ENCODE data around the gene NELL1. TPM values are rescaled to one million over a fixed set of nuclear protein-coding genes. Genes with fewer than 3 reads are reported as not detected.

Gene NELL1
- total RNA-seq, 1 experiment from 2014 or later, result 0.22 TPM

DNA sequence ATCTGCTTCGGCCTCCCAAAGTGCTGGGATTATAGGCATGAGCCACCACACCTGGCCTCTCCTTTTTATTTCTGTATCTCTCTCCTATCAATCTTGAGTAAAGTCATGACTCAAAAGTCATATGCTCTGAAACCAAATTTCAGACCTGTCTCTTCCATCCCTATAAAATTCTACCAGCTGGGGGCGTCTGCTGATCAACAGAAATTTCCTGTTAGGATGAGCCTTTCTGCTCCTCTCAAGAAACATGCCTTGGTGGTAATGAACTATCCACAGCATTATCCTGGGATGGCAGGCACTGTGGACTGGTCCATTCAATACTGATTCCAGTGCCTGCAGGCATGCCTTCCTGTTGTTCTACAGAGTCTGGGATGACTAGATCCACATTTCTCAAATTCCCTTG lies 472.6 kb downstream of the NELL1 start:
- no peak overlapping the region for H3K4me3 Mint-ChIP-seq
- Histone ChIP-seq H2BK15ac (ENCODE audit: low read depth, low read length) (no peak overlapping the region), H4K20me1 (ENCODE audit: control insufficient read depth, insufficient read depth, insufficient read length) (no peaks in the 10 kb centered on the region), H3K79me1 (ENCODE audit: insufficient read depth, low read depth, low read length, poor library complexity, severe bottlenecking) (no peaks in the 10 kb centered on the region), H3K9ac (ENCODE audit: extremely low read depth, insufficient read length, low read length) (no peak overlapping the region), H3K9me3 (ENCODE audit: control insufficient read depth, low read depth, low read length) (no peaks in the 10 kb centered on the region), H2BK12ac (ENCODE audit: insufficient read length, low read depth, low read length) (no peak overlapping the region), H3K4me2 (ENCODE audit: insufficient read depth, insufficient read length, low read length) (no peak overlapping the region), H4K8ac (replicated peaks; ENCODE audit: insufficient read length, low read depth, low read length) (no peak overlapping the region), H3K23ac (ENCODE audit: insufficient read length, low read depth, low read length) (no peak overlapping the region), H3K23me2 (ENCODE audit: insufficient read length, low read depth, low read length, poor library complexity, severe bottlenecking) (no peaks in the 10 kb centered on the region), H3K79me2 (ENCODE audit: insufficient read depth, low read length) (no peaks in the 10 kb centered on the region), H3K27me3 (ENCODE audit: insufficient read depth, low read length) (no peaks in the 10 kb centered on the region), H2BK20ac (ENCODE audit: low read depth, low read length, poor library complexity, severe bottlenecking) (no peak overlapping the region), H3K56ac (ENCODE audit: insufficient read length, low read depth, low read length) (peak overlapping the region; percentile 17), H4K5ac (ENCODE audit: insufficient read length, low read depth, low read length) (no peak overlapping the region), H2AK5ac (ENCODE audit: insufficient read length, low read length) (no peak overlapping the region), H2BK5ac (ENCODE audit: insufficient read length, low read length) (no peak overlapping the region), H3K27ac (ENCODE audit: insufficient read length, low read depth, low read length) (no peak overlapping the region), H3K14ac (ENCODE audit: insufficient read depth, low read length) (no peak overlapping the region), H3K4me1 (ENCODE audit: insufficient read depth, low read length) (peaks cover 4% of the 10 kb centered on the region; the same call in 1 of the 2 replicates), H3K18ac (ENCODE audit: insufficient read length, low read depth, low read length) (no peak overlapping the region), H2AFZ (ENCODE audit: low read length) (no peak overlapping the region), H3T11ph (ENCODE audit: low read length) (no peak overlapping the region), H3K4ac (ENCODE audit: low read depth, low read length) (no peak overlapping the region), H4K91ac (ENCODE audit: insufficient read length, low read depth, low read length) (no peak overlapping the region), H2BK120ac (ENCODE audit: low read depth, low read length, poor library complexity, severe bottlenecking) (no peak overlapping the region)
- TF ChIP-seq CTCF (conservative IDR thresholded peaks at IDR 0.05), result peak; percentile 71
- DNase-seq, result peak; percentile 42
- peaks cover 12% of the 10 kb centered on the region in 2 experiments for H3K4me1 Mint-ChIP-seq
- H3K9me3 Mint-ChIP-seq, result no peaks in the 10 kb centered on the region
- H3K36me3 Mint-ChIP-seq (ENCODE audit: insufficient read depth in 1 of 3, low read depth in 3 of 3), result no peaks in the 10 kb centered on the region
- H3K27ac Mint-ChIP-seq, result no peak overlapping the region
- H3K27me3 Mint-ChIP-seq (ENCODE audit: low read depth), result no peaks in the 10 kb centered on the region
- whole genome bisulfite sequencing (ENCODE audit: extremely low coverage, insufficient read length, low lambda C conversion rate), result no CpG with 5 or more reads among the region's 2 CpGs

All from H9 (cell line).